ENCODE data around the gene SVOPL.

- TF ChIP-seq ZNF518B (CRISPR knock-in tag; IDR thresholded peaks at IDR 0.05) (no peak), POLR2A (conservative IDR thresholded peaks at IDR 0.05) (no peak), ZBTB26 (CRISPR knock-in tag; IDR thresholded peaks at IDR 0.05) (no peak), PTBP1 (IDR thresholded peaks at IDR 0.05; ENCODE audit: low read depth, low read length) (no peak), POLR2AphosphoS5 (IDR thresholded peaks at IDR 0.05; ENCODE audit: control insufficient read depth, insufficient read depth, low read depth, low read length) (no peak)
Observed at GRCh38 chr7:138738114-138738513, 37.0 kb upstream of the SVOPL start.

Measured in K562 (cell line).